ENCODE data around the gene TTC32. TPM values are rescaled to one million over a fixed set of nuclear protein-coding genes. Genes with fewer than 3 reads are reported as not detected.

The TTC32 gene
- total and polyA plus RNA-seq, 2 donors (not counting 3 experiments of a cell fraction or from before 2014, with no cell fraction given) = 8.8 to 9.4 TPM

- H4K20me1 ChIP-seq (replicated peaks; ENCODE audit: control insufficient read depth, extremely low read depth, insufficient read depth, low read length) = no peaks in the 10 kb centered on the region
- no peaks in the 10 kb centered on the region for H3K9me3 ChIP-seq (replicated peaks; ENCODE audit: control insufficient read depth, insufficient read depth, low read length)
- no peaks in the 10 kb centered on the region for H3K36me3 ChIP-seq (ENCODE audit: control insufficient read depth in 2 of 2, extremely low read depth in 1 of 2, insufficient read depth in 2 of 2, low read length in 2 of 2)
- dilution Hi-C loops (cut with MboI; ENCODE audit: extremely low pct_ligation_motif_present, low sequenced_read_pairs) (no loop called here), intact Hi-C loops (cut with micrococcal nuclease) (no loop called here)
- no peak overlapping the region for H3K9ac ChIP-seq (replicated peaks; ENCODE audit: extremely low read depth, insufficient read depth, low read length)
- H3K27me3 ChIP-seq (ENCODE audit: control insufficient read depth in 2 of 2, insufficient read depth in 2 of 2, low read length in 2 of 2) = no peaks in the 10 kb centered on the region
- ChIA-PET CTCF (interaction anchor here (1.2 kb wide), 1 partner anchor 146 kb away, joined by 3 read pairs; no protein-coding TSS in a partner anchor), POLR2A (no interaction called here)
- peak overlapping the region; percentile 76 for H2AFZ ChIP-seq (ENCODE audit: low read depth, low read length)
- no peak for TF ChIP-seq JUN (IDR thresholded peaks at IDR 0.05; ENCODE audit: borderline replicate concordance, insufficient read depth, insufficient read length, low read depth)
- TF ChIP-seq MAX (IDR thresholded peaks at IDR 0.05; ENCODE audit: insufficient read depth, insufficient read length) = no peak
- TF ChIP-seq CTCF (IDR thresholded peaks at IDR 0.05; ENCODE audit: extremely low read depth in 1 of 2, insufficient read depth in 1 of 2, low read depth in 1 of 2, low read length in 2 of 2) = no peak
- TF ChIP-seq EZH2 (IDR thresholded peaks at IDR 0.05; ENCODE audit: borderline replicate concordance, low read depth, low read length, severe bottlenecking) = no peak
- no peak for TF ChIP-seq POLR2AphosphoS5 (IDR thresholded peaks at IDR 0.05; ENCODE audit: insufficient read depth, low read depth, low read length)
- no peak for TF ChIP-seq POLR2A (IDR thresholded peaks at IDR 0.05; ENCODE audit: low read depth, low read length)
- no peak for TF ChIP-seq FOS (IDR thresholded peaks at IDR 0.05; ENCODE audit: borderline replicate concordance, insufficient read depth, low read length)
- TF ChIP-seq GATA2 (IDR thresholded peaks at IDR 0.05; ENCODE audit: insufficient read depth, insufficient read length, low read depth, low read length) = no peak
- TF ChIP-seq MYC (IDR thresholded peaks at IDR 0.05; ENCODE audit: low read depth, low read length) = no peak
- DNase-seq (ENCODE audit: low read depth, low spot score) (no peak), FAIRE-seq (no peak)
- no peaks in the 10 kb centered on the region for H3K79me2 ChIP-seq (ENCODE audit: control insufficient read depth, insufficient read depth, low read length)
- peaks cover 5% of the 10 kb centered on the region for H3K4me1 ChIP-seq (ENCODE audit: control insufficient read depth, extremely low read depth, insufficient read depth, low read length)
- peak overlapping the region; percentile 54 for H3K4me2 ChIP-seq (ENCODE audit: insufficient read depth, low read length)
- no TSS peak for BruUV-seq (replicated peaks)
- no peaks in the 10 kb centered on the region for H3K9me1 ChIP-seq (replicated peaks; ENCODE audit: control insufficient read depth, extremely low read depth, insufficient read depth, low read length)
- H3K27ac ChIP-seq (ENCODE audit: insufficient read depth, low read depth, low read length) = no peak overlapping the region
- H3K4me3 ChIP-seq (replicated peaks in 1 of 3; ENCODE audit: insufficient read depth in 1 of 3, low read depth in 1 of 3, low read length in 3 of 3) = peak overlapping the region in 2 of 3 experiments; percentile 23 to 34
These were observed 32.8 kb downstream of the TTC32 start for GRCh38 chr2:19868701-19869580.

Measured in endothelial cell of umbilical vein (primary cell).